Heart left ventricle (tissue), 13 donors: Measurements from ENCODE around the gene TESK1.

ENCODE experiments used
- CTCF ChIP-seq, 12 donors: fragments of 200-600 bp; sonication (generic) in 4 of 12; IDR thresholded peaks; one replicate each; pipeline versions ENCODE4 v1.5.0 to v1.8.0; 2018 to 2022; ENCODE audit warnings: antibody characterized with exemption in 12 of 12, mild to moderate bottlenecking in 5 of 12
- POLR2A ChIP-seq, 2 donors: fragments of 450-650 bp; IDR thresholded peaks; one replicate each; pipeline ENCODE4 v1.6.1; 2017; ENCODE audit warnings: antibody characterized with exemption in 2 of 2, mild to moderate bottlenecking in 2 of 2, moderate library complexity in 2 of 2
- donor health status: ischemic (EF 13 %, LVEDD 7.1; RV severe dilation, severe dysfunction).
- donor health status: DM: no; HTN: yes; CAD: no.
- donor health status: DM: no; HTN: no; CAD: no.
- donor health status: ischemic (EF 25% LVEDD 6.9; RV normal size, moderate dysfunction).
- donor health status: ischemic (EF 25% LVEDD 5.7; RV mildly dilated, moderate dysfunction).
- donor health status: ischemic (EF 35%, LVEDD 5.7; RV mildly dilated, moderate dysfunction).
- donor health status: nonischemic (EF 11% LVEDD 7.7; RV severe dilation, severe dysfunction).
- donor health status: DM: yes; HTN: yes; CAD: no.
- donor health status: PGD.
- donor health status: ischemic (EF 29% LVEDD 5.4; RV normal size, mild dysfunction).
- donor health status: nonischemic (EF 23%, LVEDD 6.1; RV moderate dilation, normal function).

GRCh38 chr9:35599763-35600604 is 5.1 kb upstream of the TESK1 start:
- TF ChIP-seq CTCF (IDR thresholded peaks at IDR 0.05) (no peak), POLR2A (IDR thresholded peaks at IDR 0.05) (no peak)
